ENCODE measurements around the gene SIRT5. TPM values are rescaled to one million over a fixed set of nuclear protein-coding genes. Genes with fewer than 3 reads are reported as not detected.

SIRT5 gene
- polyA plus RNA-seq, 1 donor from 2014 or later: 15.9 TPM

GRCh38 chr6:13545885-13546284 is 28.5 kb upstream of the SIRT5 start:
- TF ChIP-seq RAD21 (conservative IDR thresholded peaks at IDR 0.05) (no peak), POLR2AphosphoS5 (IDR thresholded peaks at IDR 0.05) (no peak), EZH2 (IDR thresholded peaks at IDR 0.05; ENCODE audit: borderline replicate concordance, insufficient read depth, low read length, poor library complexity, severe bottlenecking) (no peak), CTCF (IDR thresholded peaks at IDR 0.05; ENCODE audit: poor library complexity, severe bottlenecking) (no peak), TAF1 (IDR thresholded peaks at IDR 0.05; ENCODE audit: low read depth) (no peak), EP300 (conservative IDR thresholded peaks at IDR 0.05; ENCODE audit: poor library complexity, severe bottlenecking) (no peak), MXI1 (conservative IDR thresholded peaks at IDR 0.05; ENCODE audit: poor library complexity, severe bottlenecking) (no peak), REST (IDR thresholded peaks at IDR 0.05; ENCODE audit: borderline replicate concordance) (no peak), SMC3 (conservative IDR thresholded peaks at IDR 0.05; ENCODE audit: poor library complexity) (no peak)
- Histone ChIP-seq H3K79me2 (replicated peaks; ENCODE audit: insufficient read depth, low read length) (no peaks in the 10 kb centered on the region), H3K4me2 (ENCODE audit: low read length) (no peak overlapping the region), H3K27me3 (ENCODE audit: insufficient read depth, low read depth, low read length) (no peaks in the 10 kb centered on the region), H3K36me3 (ENCODE audit: insufficient read depth, low read length) (no peaks in the 10 kb centered on the region), H4K20me1 (ENCODE audit: insufficient read depth) (no peaks in the 10 kb centered on the region), H3K4me3 (ENCODE audit: low read length) (no peak overlapping the region), H3F3A (ENCODE audit: insufficient read depth, low read length, poor library complexity, severe bottlenecking) (no peaks in the 10 kb centered on the region), H3K9me2 (ENCODE audit: insufficient read depth, low read length) (no peaks in the 10 kb centered on the region), H3K9ac (ENCODE audit: low read length) (no peak overlapping the region), H3K9me3 (ENCODE audit: low read length) (no peaks in the 10 kb centered on the region), H3K27ac (ENCODE audit: low read length) (no peak overlapping the region), H2AFZ (ENCODE audit: low read depth, low read length) (no peak overlapping the region)

GRCh38 chr6:13548500-13549210 is 25.7 kb upstream of the SIRT5 start:
- no peaks in the 10 kb centered on the region for H3K79me2 ChIP-seq (replicated peaks; ENCODE audit: insufficient read depth, low read length)
- no peak overlapping the region for H3K9ac ChIP-seq (ENCODE audit: low read length)
- no peaks in the 10 kb centered on the region for H3K36me3 ChIP-seq (ENCODE audit: insufficient read depth, low read length)
- no peak overlapping the region for H3K4me3 ChIP-seq (ENCODE audit: low read length)
- H3F3A ChIP-seq (ENCODE audit: insufficient read depth, low read length, poor library complexity, severe bottlenecking): no peaks in the 10 kb centered on the region
- H3K4me2 ChIP-seq (ENCODE audit: low read length): no peak overlapping the region
- H3K27ac ChIP-seq (ENCODE audit: low read length): no peak overlapping the region
- no peaks in the 10 kb centered on the region for H3K27me3 ChIP-seq (ENCODE audit: insufficient read depth, low read depth, low read length)
- no peaks in the 10 kb centered on the region for H3K9me2 ChIP-seq (ENCODE audit: insufficient read depth, low read length)
- H2AFZ ChIP-seq (ENCODE audit: low read depth, low read length): no peak overlapping the region
- H3K9me3 ChIP-seq (ENCODE audit: low read length): no peaks in the 10 kb centered on the region
- TF ChIP-seq REST (IDR thresholded peaks at IDR 0.05; ENCODE audit: borderline replicate concordance): no peak
- TF ChIP-seq TAF1 (IDR thresholded peaks at IDR 0.05; ENCODE audit: low read depth): no peak
- TF ChIP-seq RAD21 (conservative IDR thresholded peaks at IDR 0.05): no peak
- TF ChIP-seq CTCF (IDR thresholded peaks at IDR 0.05; ENCODE audit: poor library complexity, severe bottlenecking): no peak
- TF ChIP-seq EP300 (conservative IDR thresholded peaks at IDR 0.05; ENCODE audit: poor library complexity, severe bottlenecking): no peak
- TF ChIP-seq MXI1 (conservative IDR thresholded peaks at IDR 0.05; ENCODE audit: poor library complexity, severe bottlenecking): no peak
- no peak for TF ChIP-seq POLR2AphosphoS5 (IDR thresholded peaks at IDR 0.05)
- no peak for TF ChIP-seq EZH2 (IDR thresholded peaks at IDR 0.05; ENCODE audit: borderline replicate concordance, insufficient read depth, low read length, poor library complexity, severe bottlenecking)
- TF ChIP-seq SMC3 (conservative IDR thresholded peaks at IDR 0.05; ENCODE audit: poor library complexity): no peak
- H4K20me1 ChIP-seq (ENCODE audit: insufficient read depth): no peaks in the 10 kb centered on the region

Measured in neural cell (in vitro differentiated cells).